Pancreas (tissue), 10 donors: ENCODE measurements around the gene CAMK2G. TPM values are rescaled to one million over a fixed set of nuclear protein-coding genes. Genes with fewer than 3 reads are reported as not detected.

Source experiments
- ATAC-seq, 4 donors: fragments of 200-7000 bp; cut with Tn5 transposase; one replicate each; pipeline versions ENCODE4 v1.8.0 to v1.9.1; 2020; ENCODE audit warnings: mild to moderate bottlenecking in 4 of 4, moderate library complexity in 4 of 4
- DNase-seq, 6 donors: peaks; one replicate each; pipeline ENCODE4 v3.0.0-alpha.2; 2020
- FAIRE-seq: peaks from 2 replicates; lab custom pipeline; 2012; peaks lifted over from hg19 to GRCh38; lab: Jason Lieb, UNC
- H3K27ac ChIP-seq, 4 donors: fragments of 200-600 bp; sonication (generic); 1 replicate in 3 of 4; 2 replicates in 1 of 4; pipeline versions ENCODE4 v1.5.0 to v1.8.0; 2020
- H3K27me3 ChIP-seq, 4 donors: fragments of 200-600 bp; one replicate each; pipeline ENCODE4 v1.8.0; 2021
- H3K36me3 ChIP-seq, 3 donors: fragments of 200-600 bp; sonication (generic) in 1 of 3; one replicate each; pipeline versions ENCODE4 v1.5.0 to v1.8.0; 2020 to 2021
- H3K4me1 ChIP-seq, 3 donors: fragments of 200-600 bp; one replicate each; pipeline ENCODE4 v1.8.0; 2021
- H3K4me3 ChIP-seq, 4 donors: fragments of 200-600 bp; sonication (generic) in 2 of 4; one replicate each; pipeline versions ENCODE4 v1.5.0 to v1.8.0; 2020 to 2021
- H3K9me3 ChIP-seq, 4 donors: fragments of 200-600 bp; one replicate each; pipeline ENCODE4 v1.8.0; 2021
- WGBS, 2 donors: extraction: QIAGEN DNeasy Blood & Tissue Kit; methylation state at CpG; one replicate each; pipeline ENCODE4 v1.1.7; 2013; 5-methylcytosine and 5-hydroxymethylcytosine counted together
- intact Hi-C, 3 donors: fragments of 100-400 bp; cut with DNase I; formaldehyde crosslinking; loops; one replicate each; pipeline versions ENCODE4 v1.11.1 to v1.14.2; 2022
- polyA plus RNA-seq, 2 donors: library from polyadenylated mRNA; stranded (reverse); fragments of 200-250 nt; gene quantifications; one replicate each; pipeline ENCODE4 v1.2.3, GENCODE V29; 2013
- total RNA-seq, 6 donors: library from RNA; stranded (reverse); fragmentation: NEBNext Ultra II Directional in 4 of 6; extraction: Animal tissue kit (Norgen Biotek cat#: 25700) in 4 of 6; gene quantifications; one replicate each; pipeline versions ENCODE4 v1.2.1 to v1.2.4, GENCODE V29; 2021 to 2023
- TF ChIP-seq, protein P1 (sequence below), 4 donors: fragments of 200-600 bp; sonication (generic) in 3 of 4; IDR thresholded peaks; one replicate each; pipeline versions ENCODE4 v1.5.0 to v1.8.0; 2021; ENCODE audit warnings: antibody characterized with exemption in 4 of 4
- donor health status: healthy with polysubstance abuse.
- donor health status: DM: no; HTN: no; CAD: no; lungs with moderate emphysema.
- donor health status: DM: no; HTN: no; CAD: no.
- donor health status: control.
- donor health status: control.
- donor health status: Bipolar disorder and iron deficiency.
- donor health status: DM: yes; HTN: yes; CAD: no.
- donor health status: DM: no; HTN: no; CAD: no.
- donor health status: DM: no; HTN: no; CAD: no.
- donor health status: DM: yes; HTN: yes; CAD: no.

Gene CAMK2G
- total and polyA plus RNA-seq, 8 donors = 5.3 to 18.4 (median 8.3) TPM

DNA sequence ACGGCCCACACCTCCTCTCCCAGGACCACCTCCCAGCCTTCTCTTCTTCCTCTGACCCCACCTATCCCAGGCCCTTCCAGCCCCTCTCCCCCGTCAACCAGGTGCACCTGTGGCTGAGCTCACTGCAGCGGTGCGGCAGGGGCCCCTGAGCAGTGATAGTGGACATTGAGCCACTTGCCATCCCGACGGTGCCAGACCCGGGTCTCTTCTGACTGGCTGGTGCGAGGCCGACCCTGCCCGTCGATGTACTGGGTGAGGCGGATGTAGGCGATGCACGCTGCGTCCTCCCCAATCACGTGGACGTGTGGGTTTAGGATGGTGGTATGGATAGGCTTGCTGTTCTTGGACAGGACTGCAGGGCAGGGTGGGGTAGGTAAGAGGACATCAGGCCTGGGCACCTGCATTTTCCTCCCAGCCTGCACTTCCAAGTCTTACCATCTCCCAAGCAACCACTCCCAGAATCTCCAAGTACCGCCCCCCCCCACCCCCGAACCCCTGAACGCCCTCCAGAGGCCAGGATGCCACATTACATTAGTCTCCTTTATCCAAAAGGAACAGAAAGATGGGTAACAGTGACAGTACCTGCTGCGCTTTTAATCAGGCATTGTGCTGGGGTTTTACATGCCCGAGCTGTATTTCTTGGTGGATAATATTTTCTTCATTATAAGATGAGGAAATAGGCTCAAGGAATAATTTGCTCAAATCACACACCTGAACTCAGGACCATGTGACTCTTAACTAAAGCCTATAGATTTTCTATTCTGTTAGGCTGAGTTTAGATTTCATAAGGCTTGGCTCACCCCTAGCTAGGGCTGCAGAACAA lies 59.2 kb downstream of the CAMK2G start:
- DNase-seq = no peak

DNA sequence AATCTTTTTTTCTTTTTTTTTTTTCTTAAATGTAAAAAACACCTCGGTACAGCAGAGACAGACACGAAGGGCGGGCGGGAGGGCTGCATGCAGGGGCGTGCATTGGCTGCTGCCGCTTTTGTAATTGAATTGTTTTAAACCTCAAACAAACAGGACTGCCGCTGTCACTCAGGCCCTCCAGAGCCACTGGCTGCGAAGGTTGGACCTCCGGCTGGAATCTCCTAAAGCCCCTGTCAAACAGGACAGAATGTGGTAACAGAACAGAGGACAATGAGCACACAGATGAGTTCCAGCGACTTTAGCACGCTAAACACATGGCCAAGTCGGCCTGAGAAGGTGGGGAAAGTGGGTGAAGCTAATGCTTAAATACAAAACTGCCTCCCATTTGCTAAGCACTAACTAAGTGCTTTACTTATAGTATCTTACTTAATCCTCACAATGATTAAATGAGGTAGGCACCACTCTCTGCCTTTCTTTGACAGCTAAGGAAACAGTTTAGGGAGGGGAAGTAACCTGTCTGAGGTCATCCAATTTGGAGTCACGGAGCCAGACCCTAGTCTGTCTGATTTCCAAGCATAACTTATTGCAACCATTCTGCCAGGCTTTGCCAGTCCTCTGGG lies 60.0 kb downstream of the CAMK2G start:
- TF ChIP-seq, protein P1, sequence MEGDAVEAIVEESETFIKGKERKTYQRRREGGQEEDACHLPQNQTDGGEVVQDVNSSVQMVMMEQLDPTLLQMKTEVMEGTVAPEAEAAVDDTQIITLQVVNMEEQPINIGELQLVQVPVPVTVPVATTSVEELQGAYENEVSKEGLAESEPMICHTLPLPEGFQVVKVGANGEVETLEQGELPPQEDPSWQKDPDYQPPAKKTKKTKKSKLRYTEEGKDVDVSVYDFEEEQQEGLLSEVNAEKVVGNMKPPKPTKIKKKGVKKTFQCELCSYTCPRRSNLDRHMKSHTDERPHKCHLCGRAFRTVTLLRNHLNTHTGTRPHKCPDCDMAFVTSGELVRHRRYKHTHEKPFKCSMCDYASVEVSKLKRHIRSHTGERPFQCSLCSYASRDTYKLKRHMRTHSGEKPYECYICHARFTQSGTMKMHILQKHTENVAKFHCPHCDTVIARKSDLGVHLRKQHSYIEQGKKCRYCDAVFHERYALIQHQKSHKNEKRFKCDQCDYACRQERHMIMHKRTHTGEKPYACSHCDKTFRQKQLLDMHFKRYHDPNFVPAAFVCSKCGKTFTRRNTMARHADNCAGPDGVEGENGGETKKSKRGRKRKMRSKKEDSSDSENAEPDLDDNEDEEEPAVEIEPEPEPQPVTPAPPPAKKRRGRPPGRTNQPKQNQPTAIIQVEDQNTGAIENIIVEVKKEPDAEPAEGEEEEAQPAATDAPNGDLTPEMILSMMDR (IDR thresholded peaks at IDR 0.05) = no peak
- WGBS, 2 donors = 87 to 88% methylated on average over 13 of the region's 13 CpGs
- Histone ChIP-seq H3K27ac (no peak overlapping the region), H3K36me3 (no peaks in the 10 kb centered on the region), H3K4me3 (no peak overlapping the region), H3K9me3 (no peaks in the 10 kb centered on the region), H3K4me1 (peaks cover 0 to 8% (median 2%) of the 10 kb centered on the region in 3 donors), H3K27me3 (no peaks in the 10 kb centered on the region)
- ATAC-seq (no peak), FAIRE-seq (no peak), DNase-seq (no peak)
- intact Hi-C loops = no loop called here

More for the DNA sequence above, 59.2 kb downstream of the CAMK2G start:
- H3K9me3 ChIP-seq = no peaks in the 10 kb centered on the region
- no peaks in the 10 kb centered on the region for H3K36me3 ChIP-seq
- peak overlapping the region in 1 of 4 donors; percentile 11 for H3K27ac ChIP-seq
- WGBS, 2 donors = 83 to 85% methylated on average over 22 of the region's 22 CpGs
- TF ChIP-seq, protein P1 (IDR thresholded peaks at IDR 0.05) = no peak
- peaks cover 5 to 7% (median 6%) of the 10 kb centered on the region in 3 donors for H3K4me1 ChIP-seq
- FAIRE-seq (no peak), ATAC-seq (no peak)
- intact Hi-C loops = no loop called here
- H3K27me3 ChIP-seq = no peaks in the 10 kb centered on the region
- no peak overlapping the region for H3K4me3 ChIP-seq

DNA sequence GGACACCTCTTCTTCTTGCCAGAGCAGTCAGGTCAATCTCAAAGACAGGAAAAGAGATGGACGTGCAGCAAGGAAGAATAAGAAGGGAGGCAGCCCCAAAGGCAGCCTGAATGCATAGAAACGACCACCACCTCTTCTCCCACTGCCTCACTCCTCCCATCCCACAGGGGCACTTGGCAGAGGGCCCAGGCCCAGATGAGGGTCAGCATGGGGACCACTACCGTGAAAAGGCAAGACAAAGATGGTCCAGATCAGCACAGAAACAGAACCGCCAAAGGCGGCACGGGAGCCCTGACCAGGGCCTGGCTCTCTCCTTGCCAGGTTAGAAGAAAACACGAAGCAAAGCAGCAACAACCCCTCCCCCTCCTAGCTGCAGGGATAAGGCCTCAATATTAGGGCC lies 61.0 kb downstream of the CAMK2G start:
- ATAC-seq (no peak), DNase-seq (no peak), FAIRE-seq (no peak)
- intact Hi-C loops = no loop called here
- H3K4me1 ChIP-seq = peaks cover 0 to 11% (median 0%) of the 10 kb centered on the region in 3 donors
- H3K9me3 ChIP-seq = no peaks in the 10 kb centered on the region
- TF ChIP-seq, protein P1 (IDR thresholded peaks at IDR 0.05) = no peak
- no peaks in the 10 kb centered on the region for H3K36me3 ChIP-seq
- 86 to 88% methylated on average over 7 of the region's 7 CpGs for WGBS, 2 donors
- H3K27me3 ChIP-seq = no peaks in the 10 kb centered on the region
- no peak overlapping the region for H3K4me3 ChIP-seq
- no peak overlapping the region for H3K27ac ChIP-seq

DNA sequence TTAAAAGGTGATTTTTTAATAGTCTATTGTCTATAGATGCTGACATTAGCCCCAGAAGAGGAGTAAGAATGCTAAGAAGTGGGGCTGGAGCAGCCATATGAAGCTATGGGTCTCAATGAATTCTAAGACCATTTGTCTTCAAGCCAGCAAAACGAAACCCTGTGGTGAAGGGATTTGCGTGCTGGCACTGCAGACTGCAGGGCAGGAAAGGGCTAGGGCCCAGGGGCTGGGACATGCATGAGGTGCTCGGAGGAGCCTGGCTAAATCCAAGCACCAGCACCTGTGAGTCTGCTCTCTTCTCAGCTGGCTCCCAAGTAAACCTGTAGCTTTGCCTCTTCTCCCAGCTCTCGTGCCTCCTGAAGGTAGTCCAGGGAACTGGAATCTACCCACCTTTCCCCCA lies 61.7 kb downstream of the CAMK2G start:
- intact Hi-C loops = no loop called here
- no peaks in the 10 kb centered on the region for H3K9me3 ChIP-seq
- TF ChIP-seq, protein P1 (IDR thresholded peaks at IDR 0.05) = no peak
- peak overlapping the region in 2 of 4 donors; percentile 28 to 82 for H3K27ac ChIP-seq
- FAIRE-seq (no peak), ATAC-seq (no peak), DNase-seq (no peak)
- H3K27me3 ChIP-seq = no peaks in the 10 kb centered on the region
- H3K36me3 ChIP-seq = peaks cover 0 to 4% (median 0%) of the 10 kb centered on the region in 3 donors
- no peak overlapping the region for H3K4me3 ChIP-seq
- peaks cover 0 to 11% (median 0%) of the 10 kb centered on the region in 3 donors for H3K4me1 ChIP-seq
- 86 to 97% methylated on average over 4 of the region's 4 CpGs for WGBS, 2 donors
